ENCODE data around the gene CPA2. TPM values are rescaled to one million over a fixed set of nuclear protein-coding genes. Genes with fewer than 3 reads are reported as not detected.

Gene CPA2
- total and polyA plus RNA-seq, 2 donors (not counting 1 experiment from before 2014, with no cell fraction given): 0.06 TPM; not detected in 1

- Histone ChIP-seq H3K36me3 (ENCODE audit: control insufficient read depth, insufficient read depth, low read length) (no peaks in the 10 kb centered on the region), H3K79me2 (ENCODE audit: control insufficient read depth, insufficient read depth, low read length) (no peaks in the 10 kb centered on the region), H3K27me3 (ENCODE audit: control insufficient read depth, insufficient read depth, low read length) (no peaks in the 10 kb centered on the region), H2AFZ (ENCODE audit: low read length) (no peak overlapping the region), H3K27ac (ENCODE audit: insufficient read depth, low read length) (no peak overlapping the region), H3K4me3 (replicated peaks in 1 of 4; ENCODE audit: control extremely low read depth in 1 of 4, insufficient read depth in 1 of 4, low read depth in 3 of 4, low read length in 4 of 4) (no peak overlapping the region), H3K4me1 (ENCODE audit: control insufficient read depth, extremely low read depth, insufficient read depth, low read length) (no peaks in the 10 kb centered on the region), H3K9ac (ENCODE audit: insufficient read depth, low read length) (no peak overlapping the region), H3K4me2 (ENCODE audit: extremely low read depth, insufficient read depth, low read length) (no peak overlapping the region), H3K9me3 (ENCODE audit: control insufficient read depth, insufficient read depth, low read depth, low read length) (no peaks in the 10 kb centered on the region), H4K20me1 (ENCODE audit: control insufficient read depth, extremely low read depth, insufficient read depth, low read length) (no peaks in the 10 kb centered on the region)
- DNase-seq (ENCODE audit: low read depth in 2 of 2): no peak
- TF ChIP-seq CTCF (conservative IDR thresholded peaks at IDR 0.05 in 1 of 2, IDR thresholded peaks at IDR 0.05 in 1 of 2; ENCODE audit: low read depth in 1 of 2, low read length in 2 of 2): no peak
- TF ChIP-seq EZH2 (IDR thresholded peaks at IDR 0.05; ENCODE audit: low read length, missing control alignments): no peak
Measured at GRCh38 chr7:130258494-130259078, 8.1 kb upstream of the CPA2 start.

GRCh38 chr7:130262448-130262847 is 4.2 kb upstream of the CPA2 start:
- no peaks in the 10 kb centered on the region for H3K27me3 ChIP-seq (ENCODE audit: control insufficient read depth, insufficient read depth, low read length)
- H3K9ac ChIP-seq (ENCODE audit: insufficient read depth, low read length): no peak overlapping the region
- H3K36me3 ChIP-seq (ENCODE audit: control insufficient read depth, insufficient read depth, low read length): no peaks in the 10 kb centered on the region
- no peak overlapping the region for H3K27ac ChIP-seq (ENCODE audit: insufficient read depth, low read length)
- DNase-seq (ENCODE audit: low read depth in 2 of 2): no peak
- H3K9me3 ChIP-seq (ENCODE audit: control insufficient read depth, insufficient read depth, low read depth, low read length): no peaks in the 10 kb centered on the region
- no peaks in the 10 kb centered on the region for H4K20me1 ChIP-seq (ENCODE audit: control insufficient read depth, extremely low read depth, insufficient read depth, low read length)
- H3K4me3 ChIP-seq (replicated peaks in 1 of 4; ENCODE audit: control extremely low read depth in 1 of 4, insufficient read depth in 1 of 4, low read depth in 3 of 4, low read length in 4 of 4): no peak overlapping the region
- H3K79me2 ChIP-seq (ENCODE audit: control insufficient read depth, insufficient read depth, low read length): no peaks in the 10 kb centered on the region
- TF ChIP-seq CTCF (conservative IDR thresholded peaks at IDR 0.05 in 1 of 2, IDR thresholded peaks at IDR 0.05 in 1 of 2; ENCODE audit: low read depth in 1 of 2, low read length in 2 of 2): no peak
- TF ChIP-seq EZH2 (IDR thresholded peaks at IDR 0.05; ENCODE audit: low read length, missing control alignments): no peak
- no peak overlapping the region for H3K4me2 ChIP-seq (ENCODE audit: extremely low read depth, insufficient read depth, low read length)
- no peaks in the 10 kb centered on the region for H3K4me1 ChIP-seq (ENCODE audit: control insufficient read depth, extremely low read depth, insufficient read depth, low read length)
- H2AFZ ChIP-seq (ENCODE audit: low read length): no peak overlapping the region

- Histone ChIP-seq H3K9me3 (ENCODE audit: control insufficient read depth, insufficient read depth, low read depth, low read length) (no peaks in the 10 kb centered on the region), H3K4me3 (replicated peaks in 1 of 4; ENCODE audit: control extremely low read depth in 1 of 4, insufficient read depth in 1 of 4, low read depth in 3 of 4, low read length in 4 of 4) (no peak overlapping the region), H4K20me1 (ENCODE audit: control insufficient read depth, extremely low read depth, insufficient read depth, low read length) (no peaks in the 10 kb centered on the region), H2AFZ (ENCODE audit: low read length) (no peak overlapping the region), H3K36me3 (ENCODE audit: control insufficient read depth, insufficient read depth, low read length) (no peaks in the 10 kb centered on the region), H3K27me3 (ENCODE audit: control insufficient read depth, insufficient read depth, low read length) (no peaks in the 10 kb centered on the region), H3K9ac (ENCODE audit: insufficient read depth, low read length) (no peak overlapping the region), H3K4me2 (ENCODE audit: extremely low read depth, insufficient read depth, low read length) (no peak overlapping the region), H3K79me2 (ENCODE audit: control insufficient read depth, insufficient read depth, low read length) (no peaks in the 10 kb centered on the region), H3K4me1 (ENCODE audit: control insufficient read depth, extremely low read depth, insufficient read depth, low read length) (no peaks in the 10 kb centered on the region), H3K27ac (ENCODE audit: insufficient read depth, low read length) (no peak overlapping the region)
- DNase-seq (ENCODE audit: low read depth in 2 of 2): no peak
- no peak for TF ChIP-seq EZH2 (IDR thresholded peaks at IDR 0.05; ENCODE audit: low read length, missing control alignments)
- no peak for TF ChIP-seq CTCF (conservative IDR thresholded peaks at IDR 0.05 in 1 of 2, IDR thresholded peaks at IDR 0.05 in 1 of 2; ENCODE audit: low read depth in 1 of 2, low read length in 2 of 2)
Measured at GRCh38 chr7:130263130-130263529, 3.5 kb upstream of the CPA2 start.
